B cell (primary cell): Measurements from ENCODE around the gene CCDC187. TPM values are rescaled to one million over a fixed set of nuclear protein-coding genes. Genes with fewer than 3 reads are reported as not detected.

Experiments
- ATAC-seq: fragments of 200-7000 bp; cut with Tn5 transposase; one replicate; pipeline ENCODE4 v1.10.0; 2021; ENCODE audit warnings: low read depth, mild to moderate bottlenecking, moderate number of reproducible peaks, moderate library complexity
- CTCF ChIA-PET: fragments of 350-600 bp; sonication (Branson Sonifier 250); formaldehyde crosslinking; loops from one replicate; lab custom pipeline; 2021; ENCODE audit warnings: antibody characterized with exemption, inconsistent platforms; lab: Charles Lee
- POLR2A ChIA-PET: fragments of 350-600 bp; sonication (Branson Sonifier 250); formaldehyde crosslinking; loops from one replicate; lab custom pipeline; 2021; ENCODE audit warnings: antibody characterized with exemption; lab: Charles Lee
- DNase-seq: peaks from one replicate; pipeline ENCODE4 v3.0.0; 2013
- H2AFZ ChIP-seq: 2 replicates; pipeline ENCODE4 v1.6.1; 2012; ENCODE audit warnings: mild to moderate bottlenecking, low read depth, low read length; ENCODE audit not compliant: insufficient read depth, poor library complexity, severe bottlenecking
- H3K27ac ChIP-seq, 2 donors: 1 replicate in 1 of 2; 2 replicates in 1 of 2; pipeline ENCODE4 v1.5.1; 2012 to 2013; ENCODE audit warnings: low read length in 2 of 2, mild to moderate bottlenecking in 2 of 2, moderate library complexity in 1 of 2
- H3K27me3 ChIP-seq, 4 experiments: fragments of 200-600 bp in 1 of 4; sonication (generic) in 1 of 4; replicated peaks in 1 of 4; 1 replicate in 2 of 4; 2 replicates in 2 of 4; pipeline versions ENCODE4 v1.6.1 to v1.7.0; 2013 to 2016; ENCODE audit warnings: low read length in 3 of 4, mild to moderate bottlenecking in 2 of 4, mixed read lengths in 1 of 4, moderate library complexity in 1 of 4; ENCODE audit not compliant: insufficient read depth in 4 of 4, control insufficient read depth in 3 of 4; ENCODE audit errors: control extremely low read depth in 1 of 4
- H3K36me3 ChIP-seq, 2 experiments: replicated peaks in 1 of 2; 1 replicate in 1 of 2; 2 replicates in 1 of 2; pipeline versions ENCODE4 v1.6.1 to v1.7.1; 2013; ENCODE audit warnings: low read length in 1 of 2; ENCODE audit not compliant: insufficient read depth in 2 of 2, control insufficient read depth in 1 of 2; ENCODE audit errors: control extremely low read depth in 1 of 2, extremely low read depth in 1 of 2
- H3K4me1 ChIP-seq, 2 donors: fragments of 200-600 bp in 1 of 2; sonication (generic) in 1 of 2; 1 replicate in 1 of 2; 2 replicates in 1 of 2; pipeline versions ENCODE4 v1.5.1 to v1.6.1; 2013 to 2017; ENCODE audit warnings: low read length in 2 of 2; ENCODE audit not compliant: control insufficient read depth in 2 of 2, insufficient read depth in 2 of 2
- H3K4me2 ChIP-seq: replicated peaks from 2 replicates; pipeline ENCODE3; 2012; ENCODE audit warnings: mild to moderate bottlenecking, low read depth, low read length; ENCODE audit not compliant: poor library complexity, severe bottlenecking
- H3K4me3 ChIP-seq, 5 experiments: fragments of 200-600 bp in 1 of 5; sonication (generic) in 1 of 5; 1 replicate in 3 of 5; 2 replicates in 2 of 5; pipeline versions ENCODE4 v1.5.1 to v1.7.0; 2011 to 2016; ENCODE audit warnings: low read length in 4 of 5, mild to moderate bottlenecking in 4 of 5, low read depth in 2 of 5, control low read depth in 1 of 5, moderate library complexity in 1 of 5; ENCODE audit not compliant: insufficient read depth in 1 of 5; ENCODE audit errors: control extremely low read depth in 1 of 5, extremely low read depth in 1 of 5
- H3K79me2 ChIP-seq: fragments of 200-600 bp; sonication (generic); one replicate; pipeline ENCODE4 v1.6.0; 2016; ENCODE audit warnings: low read length; ENCODE audit not compliant: control insufficient read depth, insufficient read depth
- H3K9ac ChIP-seq: fragments of 200-600 bp; sonication (generic); 2 replicates; pipeline ENCODE4 v1.6.1; 2017; ENCODE audit warnings: mild to moderate bottlenecking, low read length, moderate library complexity
- H3K9me3 ChIP-seq, 3 donors: one replicate each; pipeline versions ENCODE4 v1.6.1 to v1.7.1; 2013; ENCODE audit warnings: low read length in 2 of 3; ENCODE audit not compliant: control insufficient read depth in 2 of 3, insufficient read depth in 1 of 3; ENCODE audit errors: control extremely low read depth in 1 of 3
- H4K20me1 ChIP-seq: 2 replicates; pipeline ENCODE4 v1.6.0; 2012; ENCODE audit warnings: mild to moderate bottlenecking, low read length; ENCODE audit not compliant: insufficient read depth, control insufficient read depth, poor library complexity, severe bottlenecking
- H3K27ac Mint-ChIP-seq: one replicate; pipeline ENCODE4 v1.8.0; 2021; ENCODE audit warnings: mixed read lengths
- H3K27me3 Mint-ChIP-seq: one replicate; pipeline ENCODE4 v1.8.0; 2021; ENCODE audit warnings: mixed read lengths
- H3K4me1 Mint-ChIP-seq: one replicate; pipeline ENCODE4 v1.8.0; 2021; ENCODE audit warnings: mixed read lengths
- H3K4me3 Mint-ChIP-seq: one replicate; pipeline ENCODE4 v1.8.0; 2021; ENCODE audit warnings: mixed read lengths
- H3K9me3 Mint-ChIP-seq: one replicate; pipeline ENCODE4 v1.8.0; 2022; ENCODE audit warnings: mixed read lengths; ENCODE audit not compliant: insufficient read depth
- EZH2 ChIP-seq: IDR thresholded peaks from 2 replicates; pipeline ENCODE4 v1.6.1; 2012; ENCODE audit warnings: borderline replicate concordance, low read depth, mild to moderate bottlenecking, moderate library complexity, low read length; ENCODE audit not compliant: insufficient read depth, poor library complexity, severe bottlenecking
- WGBS: methylation state at CpG from one replicate; pipeline ENCODE4 v1.1.5; 2013; ENCODE audit warnings: missing lambda C conversion rate; ENCODE audit not compliant: insufficient coverage; 5-methylcytosine and 5-hydroxymethylcytosine counted together
- intact Hi-C: fragments of 100-400 bp; cut with micrococcal nuclease; formaldehyde crosslinking; loops from one replicate; pipeline ENCODE4 v1.10.0; 2022
- polyA plus RNA-seq: library from polyadenylated mRNA; depleted of rRNA; stranded (reverse); fragments of >200 nt; gene quantifications from 2 replicates; pipeline ENCODE4 v1.2.3, GENCODE V29; 2012
- total RNA-seq, 2 donors: library from RNA; stranded (reverse); fragments of 120-200 nt in 1 of 2; gene quantifications; 1 replicate in 1 of 2; 2 replicates in 1 of 2; pipeline versions ENCODE4 v1.2.3 to v1.2.4, GENCODE V29; 2013 to 2022
- TF ChIP-seq, protein P1 (sequence below): fragments of 200-600 bp; IDR thresholded peaks from one replicate; pipeline ENCODE4 v1.8.0; 2022; ENCODE audit warnings: antibody characterized with exemption, mild to moderate bottlenecking

The CCDC187 gene
- total and polyA plus RNA-seq, 2 donors (not counting 1 experiment from before 2014, with no cell fraction given) = 1.5 to 7.6 TPM

- H3K9me3 ChIP-seq = peaks cover 0 to 4% (median 0%) of the 10 kb centered on the region in 3 donors
- DNase-seq = no peak
- ChIA-PET POLR2A (no interaction called here), CTCF (interaction anchor here (1.0 to 6.2 kb wide), 2 partner anchors 110 to 117 kb away, joined by 3 to 103 read pairs; no protein-coding TSS in a partner anchor)
- peaks cover 13% of the 10 kb centered on the region for H3K27me3 Mint-ChIP-seq
- peaks cover 0 to 3% (median 0%) of the 10 kb centered on the region in 4 experiments for H3K27me3 ChIP-seq
- H3K27ac Mint-ChIP-seq = no peak overlapping the region
- no peaks in the 10 kb centered on the region for H3K36me3 ChIP-seq
- no peaks in the 10 kb centered on the region for H3K79me2 ChIP-seq
- H3K4me1 ChIP-seq = peaks cover 18 to 25% of the 10 kb centered on the region in 2 donors
- H3K9ac ChIP-seq = no peak overlapping the region
- H3K4me1 Mint-ChIP-seq = peaks cover 20% of the 10 kb centered on the region
- no peaks in the 10 kb centered on the region for H3K9me3 Mint-ChIP-seq
- H2AFZ ChIP-seq = no peak overlapping the region
- ATAC-seq = no peak
- no peak overlapping the region for H3K27ac ChIP-seq
- no peak overlapping the region for H3K4me2 ChIP-seq
- no peak overlapping the region for H3K4me3 ChIP-seq
- TF ChIP-seq, protein P1, sequence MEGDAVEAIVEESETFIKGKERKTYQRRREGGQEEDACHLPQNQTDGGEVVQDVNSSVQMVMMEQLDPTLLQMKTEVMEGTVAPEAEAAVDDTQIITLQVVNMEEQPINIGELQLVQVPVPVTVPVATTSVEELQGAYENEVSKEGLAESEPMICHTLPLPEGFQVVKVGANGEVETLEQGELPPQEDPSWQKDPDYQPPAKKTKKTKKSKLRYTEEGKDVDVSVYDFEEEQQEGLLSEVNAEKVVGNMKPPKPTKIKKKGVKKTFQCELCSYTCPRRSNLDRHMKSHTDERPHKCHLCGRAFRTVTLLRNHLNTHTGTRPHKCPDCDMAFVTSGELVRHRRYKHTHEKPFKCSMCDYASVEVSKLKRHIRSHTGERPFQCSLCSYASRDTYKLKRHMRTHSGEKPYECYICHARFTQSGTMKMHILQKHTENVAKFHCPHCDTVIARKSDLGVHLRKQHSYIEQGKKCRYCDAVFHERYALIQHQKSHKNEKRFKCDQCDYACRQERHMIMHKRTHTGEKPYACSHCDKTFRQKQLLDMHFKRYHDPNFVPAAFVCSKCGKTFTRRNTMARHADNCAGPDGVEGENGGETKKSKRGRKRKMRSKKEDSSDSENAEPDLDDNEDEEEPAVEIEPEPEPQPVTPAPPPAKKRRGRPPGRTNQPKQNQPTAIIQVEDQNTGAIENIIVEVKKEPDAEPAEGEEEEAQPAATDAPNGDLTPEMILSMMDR = no peak
- no peak for TF ChIP-seq EZH2
- 93% methylated on average over 30 of the region's 30 CpGs for WGBS
- no peak overlapping the region for H3K4me3 Mint-ChIP-seq
- intact Hi-C loops = no loop called here
- no peaks in the 10 kb centered on the region for H4K20me1 ChIP-seq
Observed at GRCh38 chr9:136286359-136286986, 17.4 kb downstream of the CCDC187 start.
